Stimulated activated CD4-positive, alpha-beta T cell treated with anti-CD3 and anti-CD28 coated beads, TNF-alpha, amount 100 ng/mL, for 48 hours (primary cell): Measurements from ENCODE around the gene PDXK.
A peak's percentile ranks its signal among the peaks of the same experiment; 100 is the strongest.

Experiments used
- DNase-seq, 3 donors: peaks; one replicate each; pipeline ENCODE4 v3.0.0-alpha.2; 2020; ENCODE audit warnings: low read depth in 3 of 3

PDXK gene

GRCh38 chr21:43805275-43805800, 86.4 kb downstream of the PDXK start:
- no peak for DNase-seq

- no peak for DNase-seq
These were observed 87.2 kb downstream of the PDXK start for GRCh38 chr21:43806017-43806710.

DNA sequence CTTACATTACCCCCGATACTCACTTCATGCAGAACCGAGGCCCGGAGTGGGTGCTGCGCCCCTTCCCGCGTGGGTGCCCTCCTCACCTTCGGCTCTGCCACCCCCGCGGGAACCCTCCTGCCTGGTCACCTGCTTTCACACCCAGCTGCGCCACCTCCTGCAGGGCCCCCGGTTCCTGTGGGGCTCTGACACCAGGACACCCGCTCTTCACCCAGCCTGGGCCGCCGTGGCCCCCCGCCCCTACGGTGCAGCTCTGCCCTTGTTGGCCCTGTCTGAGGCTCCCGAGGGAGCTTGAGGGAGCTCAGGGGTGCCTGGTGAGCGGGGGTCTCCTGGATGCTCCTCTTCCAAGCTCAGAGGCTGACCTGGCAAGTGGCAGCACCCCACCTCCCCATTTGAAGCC, 89.4 kb downstream of the PDXK start:
- DNase-seq: no peak

DNA sequence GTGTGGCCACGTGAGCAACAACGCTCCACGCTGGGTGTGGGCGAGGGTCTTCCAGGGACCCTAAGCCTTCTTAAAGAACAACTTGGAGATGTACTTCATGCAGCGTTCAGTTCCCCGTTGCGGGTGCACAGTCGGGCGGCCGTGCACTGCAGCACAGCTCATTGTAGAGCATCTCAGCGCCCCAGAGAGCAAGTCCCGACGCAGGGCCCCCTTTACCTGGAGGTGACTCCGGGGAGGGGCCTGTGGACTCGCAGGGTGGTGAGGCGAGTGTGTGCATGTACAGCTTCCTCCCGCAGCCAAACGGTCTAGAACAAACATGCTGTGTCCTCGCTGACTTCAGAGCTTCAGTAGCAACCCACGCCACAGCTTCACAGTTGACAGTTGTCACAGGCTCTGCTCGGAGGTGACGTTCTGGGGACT, 89.9 kb downstream of the PDXK start:
- DNase-seq: no peak

GRCh38 chr21:43809346-43809799, 90.4 kb downstream of the PDXK start:
- no peak for DNase-seq

DNA sequence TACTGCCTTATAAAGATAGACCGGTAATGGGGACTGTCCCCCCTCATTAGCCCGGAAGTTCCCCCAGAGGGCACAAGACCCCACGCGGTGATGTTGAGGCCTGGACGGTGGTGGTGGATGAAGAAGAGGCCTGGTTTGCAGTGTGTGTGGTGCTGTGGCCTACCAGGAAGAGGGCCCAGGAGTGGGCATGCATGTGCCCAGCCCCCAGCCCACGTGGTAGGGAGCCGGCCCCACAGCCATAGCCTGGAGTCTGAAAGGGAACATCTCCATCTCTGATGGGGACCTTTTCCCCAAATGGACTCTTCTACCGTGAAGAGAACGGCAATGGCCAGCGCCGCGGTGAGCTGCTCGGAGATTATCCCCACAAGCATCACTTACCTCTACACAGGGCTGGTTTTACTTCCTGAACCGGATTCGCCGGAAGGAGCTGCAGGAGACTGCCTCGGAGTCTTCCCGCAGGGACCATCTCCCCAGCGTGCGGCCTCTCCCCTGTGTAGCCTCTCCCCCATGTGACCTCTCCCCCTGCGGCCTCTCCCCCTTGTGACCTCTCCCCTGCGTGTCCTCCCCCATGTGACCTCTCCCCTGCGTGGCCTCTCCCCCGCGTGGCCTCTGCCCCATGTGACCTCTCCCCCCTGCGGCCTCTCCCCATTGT, 91.0 kb downstream of the PDXK start:
- no peak for DNase-seq

DNA sequence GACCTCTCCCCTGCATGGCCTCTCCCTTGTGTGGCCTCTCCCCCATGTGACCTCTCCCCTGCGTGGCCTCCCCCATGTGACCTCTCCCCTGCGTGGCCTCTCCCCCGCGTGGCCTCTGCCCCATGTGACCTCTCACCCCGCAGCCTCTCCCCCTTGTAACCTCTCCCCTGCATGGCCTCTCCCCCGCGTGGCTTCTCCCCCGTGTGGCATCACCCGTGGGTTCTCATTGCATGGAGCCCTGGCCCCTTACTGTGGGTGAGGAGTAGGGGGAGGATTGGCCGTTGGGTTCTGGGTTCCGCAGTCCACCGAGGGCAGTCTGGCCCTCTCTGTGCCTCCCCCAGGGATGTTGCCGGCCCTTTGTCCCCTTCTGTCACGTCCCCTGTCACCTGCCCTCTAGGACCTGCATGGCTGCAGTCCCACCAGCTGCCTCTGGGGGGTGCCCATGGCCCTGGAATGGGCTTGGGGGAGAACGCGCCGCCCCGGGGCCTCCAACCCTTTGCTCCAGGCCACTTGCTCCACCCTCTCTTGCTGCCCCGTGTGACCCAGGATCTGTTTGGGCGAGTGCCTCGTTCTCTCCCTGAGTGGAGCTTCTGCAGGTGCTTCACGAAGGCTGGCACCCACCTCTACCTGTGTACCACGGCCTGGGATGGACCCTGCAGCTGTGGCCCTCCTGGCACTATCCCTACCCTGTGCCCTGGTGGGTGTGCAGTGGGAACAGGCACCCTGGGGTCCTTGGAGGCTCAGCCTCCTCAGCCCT, 91.8 kb downstream of the PDXK start:
- peak; percentile 83 to 92 (median 91) for DNase-seq

GRCh38 chr21:43811262-43812105, 92.6 kb downstream of the PDXK start:
- DNase-seq: no peak
